GM18498 (cell line): ENCODE results near the gene AIRE.
"Not testable (repeated sequence)": the region's sequence is repeated elsewhere in the genome, so short reads cannot be mapped to it uniquely, and the experiment has no call there.

Source experiments
- ATAC-seq: cut with Tn5 transposase; IDR thresholded peaks from one replicate; pipeline ENCODE4 v1.9.1; 2021; ENCODE audit warnings: mild to moderate bottlenecking, moderate library complexity; ENCODE audit not compliant: unreplicated experiment

The AIRE gene

DNA sequence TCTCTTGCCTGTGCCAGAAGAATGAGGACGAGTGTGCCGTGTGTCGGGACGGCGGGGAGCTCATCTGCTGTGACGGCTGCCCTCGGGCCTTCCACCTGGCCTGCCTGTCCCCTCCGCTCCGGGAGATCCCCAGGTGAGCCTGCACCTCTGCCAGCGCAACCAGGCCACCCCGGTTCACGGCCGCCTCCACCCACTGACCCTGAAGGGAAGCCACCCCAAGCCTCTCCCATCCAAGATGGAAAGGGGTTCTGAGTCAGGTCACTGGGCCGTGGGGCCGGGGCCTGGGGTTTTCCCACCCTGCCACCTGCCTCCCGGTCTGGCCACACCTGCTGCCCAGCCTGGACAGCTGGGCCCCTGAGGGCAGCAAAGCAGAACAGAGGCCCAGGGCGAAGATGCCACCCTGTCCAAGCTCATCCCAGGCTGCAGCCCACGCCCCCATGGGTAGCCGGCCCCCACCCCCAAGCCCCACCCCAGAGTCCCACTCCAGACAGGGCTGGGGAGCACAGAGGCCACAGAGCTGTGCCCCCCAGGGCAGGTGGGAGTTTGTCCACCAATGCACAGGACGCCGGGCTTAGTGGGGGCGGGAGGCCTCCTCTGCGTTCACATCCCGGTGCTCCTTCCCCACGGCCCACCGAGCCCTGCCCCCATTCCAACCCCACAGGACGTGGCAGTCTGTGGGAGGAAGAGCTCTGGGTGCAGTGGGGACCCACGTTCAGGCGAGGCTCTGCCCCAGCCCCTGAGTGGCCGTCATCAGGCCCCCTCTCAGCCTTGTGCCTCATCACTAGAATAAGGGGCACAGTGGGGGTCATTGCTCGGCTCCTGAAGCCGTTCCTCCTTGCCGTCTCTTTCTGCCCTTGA, 5.6 kb downstream of the AIRE start:
- ATAC-seq = no peak

DNA sequence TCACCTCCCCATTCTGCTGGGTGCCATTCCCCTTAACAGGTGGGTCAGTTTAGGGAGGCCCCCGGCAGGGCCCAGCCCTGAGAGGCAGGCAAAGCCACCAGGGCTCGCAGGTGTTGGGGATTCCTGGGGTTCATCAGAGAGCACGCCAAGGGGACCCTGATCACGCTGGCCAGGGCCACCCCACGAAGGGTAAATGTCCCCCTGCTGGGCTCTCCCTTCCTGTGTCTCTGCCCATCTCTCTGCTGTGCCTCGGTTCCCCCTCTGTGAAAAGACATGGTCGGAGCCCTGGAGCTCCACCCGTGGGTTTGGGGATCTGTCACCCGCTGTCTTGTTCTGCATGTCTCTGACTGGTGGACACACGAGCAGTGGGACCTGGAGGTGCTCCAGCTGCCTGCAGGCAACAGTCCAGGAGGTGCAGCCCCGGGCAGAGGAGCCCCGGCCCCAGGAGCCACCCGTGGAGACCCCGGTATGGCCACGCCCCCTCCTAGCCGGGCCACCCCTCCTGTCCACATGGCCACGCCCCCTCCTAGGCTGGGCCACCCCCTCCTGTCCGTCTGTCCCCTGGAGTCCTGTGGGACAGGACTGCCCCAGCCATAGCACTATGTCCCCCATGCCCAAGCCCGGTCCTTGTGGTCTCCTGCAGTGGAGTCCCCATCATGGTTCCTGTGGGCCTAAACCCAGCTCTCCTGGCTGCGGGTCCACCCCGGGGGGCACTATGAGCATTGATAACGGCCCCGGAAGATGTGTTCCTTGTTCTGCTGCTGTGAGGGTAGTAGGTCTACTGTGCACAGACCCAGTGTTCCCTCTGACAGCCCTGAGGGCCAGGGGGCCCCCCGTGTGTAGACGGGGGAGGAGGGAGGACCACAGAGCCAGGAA, 6.5 kb downstream of the AIRE start:
- ATAC-seq = no peak

DNA sequence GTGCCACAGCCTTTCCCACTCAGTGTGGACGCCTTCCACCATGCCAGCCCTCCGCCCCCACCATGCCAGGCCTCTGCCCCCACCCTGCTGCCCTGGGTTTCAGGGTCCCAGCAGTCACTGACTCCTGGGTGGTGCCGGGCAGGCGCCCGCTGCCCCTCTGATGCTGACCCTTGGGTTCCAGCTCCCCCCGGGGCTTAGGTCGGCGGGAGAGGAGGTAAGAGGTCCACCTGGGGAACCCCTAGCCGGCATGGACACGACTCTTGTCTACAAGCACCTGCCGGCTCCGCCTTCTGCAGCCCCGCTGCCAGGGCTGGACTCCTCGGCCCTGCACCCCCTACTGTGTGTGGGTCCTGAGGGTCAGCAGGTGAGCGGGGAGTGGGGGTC, 7.1 kb downstream of the AIRE start:
- ATAC-seq = no peak

DNA sequence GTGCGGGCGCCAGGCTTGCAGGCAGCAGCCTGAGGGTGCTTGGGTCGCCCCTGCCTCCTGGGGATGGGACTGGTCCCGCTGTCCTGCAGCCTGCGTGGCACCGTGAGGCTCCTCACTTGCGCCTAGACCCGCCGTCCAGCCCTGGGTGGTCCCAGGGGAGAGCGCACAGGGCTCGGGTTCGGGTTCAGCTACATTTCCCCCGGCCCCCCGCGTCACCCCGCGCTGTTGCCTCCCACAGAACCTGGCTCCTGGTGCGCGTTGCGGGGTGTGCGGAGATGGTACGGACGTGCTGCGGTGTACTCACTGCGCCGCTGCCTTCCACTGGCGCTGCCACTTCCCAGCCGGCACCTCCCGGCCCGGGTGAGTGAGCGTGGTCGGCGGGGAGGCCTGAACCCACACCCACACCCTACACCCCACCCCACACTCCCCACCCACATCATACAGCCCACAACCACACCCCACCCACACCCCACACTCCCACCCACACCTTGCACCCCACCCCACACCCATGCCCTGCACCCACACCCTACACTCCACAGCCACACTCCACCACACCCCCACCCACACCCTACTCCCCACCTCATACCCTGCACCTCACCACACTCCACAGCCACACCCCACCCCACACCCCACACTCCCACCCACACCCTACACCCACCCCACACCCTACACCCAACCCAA, 8.0 kb downstream of the AIRE start:
- no peak for ATAC-seq

DNA sequence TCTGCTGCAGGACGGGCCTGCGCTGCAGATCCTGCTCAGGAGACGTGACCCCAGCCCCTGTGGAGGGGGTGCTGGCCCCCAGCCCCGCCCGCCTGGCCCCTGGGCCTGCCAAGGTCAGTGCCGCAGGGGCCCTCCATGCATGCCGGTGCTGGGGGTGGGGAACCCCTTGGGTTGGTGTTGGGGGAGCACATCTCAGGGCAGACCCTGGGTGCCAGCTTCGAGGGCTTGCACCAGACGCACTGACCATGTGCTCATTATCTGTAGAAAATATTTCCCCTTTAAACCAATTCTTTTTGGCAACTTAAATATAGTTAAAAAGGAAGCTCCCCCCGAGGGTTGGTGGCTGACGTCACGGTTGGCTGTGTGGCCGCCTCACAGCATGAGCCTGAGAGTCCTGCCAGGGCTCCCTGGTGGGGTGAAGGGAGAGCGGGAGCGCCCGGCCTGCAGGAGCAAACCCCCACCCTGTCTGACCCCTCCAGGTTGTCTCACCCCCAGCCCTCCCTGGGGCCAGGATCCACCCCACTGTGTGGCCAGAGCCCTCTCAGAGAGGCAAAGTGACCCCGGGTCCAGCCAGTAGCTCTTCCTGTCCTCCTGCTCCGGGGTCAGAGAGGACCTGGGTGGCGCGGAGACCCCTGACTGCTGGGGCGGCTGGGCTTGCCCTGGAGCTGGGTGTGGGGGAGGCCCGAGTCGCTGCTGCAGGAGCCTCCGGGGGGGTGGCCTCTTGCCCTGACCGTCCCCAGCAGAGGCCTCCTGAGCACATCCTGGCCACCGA, 8.9 kb downstream of the AIRE start:
- no peak for ATAC-seq

DNA sequence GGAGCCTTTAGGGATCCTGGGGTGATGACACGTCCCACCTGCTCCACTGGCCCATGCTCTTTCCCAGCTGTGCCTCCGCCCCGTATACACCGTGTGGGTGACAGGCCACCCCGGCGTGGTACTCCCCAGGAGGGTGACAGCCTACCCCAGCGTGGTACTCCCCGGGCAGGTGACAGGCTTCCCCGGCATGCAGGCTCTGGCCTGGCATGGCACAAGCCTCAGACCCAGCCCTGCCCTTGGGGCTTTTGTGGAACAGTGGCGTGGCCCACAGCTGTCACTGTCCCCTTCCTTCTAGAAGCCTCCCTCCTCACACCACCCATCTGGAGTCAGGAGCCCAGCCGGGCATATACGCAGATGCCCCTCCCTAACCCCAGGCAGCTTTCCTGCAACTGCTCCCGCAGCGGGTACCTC, 9.5 kb downstream of the AIRE start:
- ATAC-seq = no peak

DNA sequence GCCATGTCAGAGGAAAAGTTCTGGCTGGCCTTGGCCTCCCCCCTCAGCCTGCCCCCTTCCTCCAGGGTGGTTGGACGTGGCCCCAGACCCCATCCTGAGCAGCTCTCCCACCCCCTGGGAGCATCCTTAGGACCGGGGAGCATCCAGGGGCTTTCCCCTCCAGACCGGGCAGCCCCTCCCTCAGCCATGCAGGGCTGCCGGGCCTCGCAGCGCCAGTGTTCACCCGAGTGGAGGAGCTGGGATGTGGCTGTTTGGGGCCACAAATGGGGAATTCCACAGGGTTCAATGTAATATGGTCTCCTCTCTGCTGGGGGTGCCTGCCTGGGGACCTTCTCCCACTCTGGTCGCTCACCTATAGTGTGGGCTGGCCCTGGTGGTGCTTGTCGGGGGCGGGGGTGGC, 10.0 kb downstream of the AIRE start:
- ATAC-seq = no peak

DNA sequence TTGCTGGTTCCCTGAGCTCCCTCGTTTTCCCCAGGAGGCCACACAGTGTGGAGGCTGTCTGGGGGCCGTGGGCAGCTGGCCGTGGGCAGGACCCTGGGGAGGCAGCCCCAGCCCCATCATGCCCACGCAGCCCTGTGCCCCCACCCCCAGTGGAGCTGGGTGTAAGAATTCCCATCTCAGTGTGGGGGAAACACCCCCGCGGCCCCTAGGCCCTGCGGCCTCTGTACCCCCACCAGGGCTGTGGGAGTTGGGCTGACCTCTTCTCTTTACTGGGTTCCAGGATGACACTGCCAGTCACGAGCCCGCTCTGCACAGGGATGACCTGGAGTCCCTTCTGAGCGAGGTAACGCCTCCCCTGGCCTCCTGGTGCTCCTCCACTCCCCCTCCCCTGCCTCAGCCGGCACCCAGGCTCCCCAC, 10.4 kb downstream of the AIRE start:
- no peak for ATAC-seq

DNA sequence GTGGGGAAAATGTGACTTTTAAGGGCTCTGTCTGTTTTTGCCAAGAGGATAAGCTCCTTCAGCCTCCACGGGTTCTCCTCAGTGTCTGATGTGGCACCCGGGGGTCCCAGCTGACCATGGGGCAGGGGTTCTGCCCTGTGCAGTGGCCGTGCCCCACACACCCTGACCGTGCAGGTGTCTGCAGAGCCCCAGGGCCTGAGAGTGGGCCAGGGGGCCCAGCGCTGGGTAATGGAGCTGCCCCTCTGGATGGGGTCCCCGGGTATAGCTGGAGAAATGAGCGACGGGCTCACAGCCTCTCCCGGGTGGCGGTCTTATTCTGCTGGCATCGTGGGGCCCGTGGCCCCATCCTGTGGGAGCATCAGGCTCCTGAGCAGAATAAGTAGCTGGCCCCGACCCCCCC, 11.2 kb downstream of the AIRE start:
- ATAC-seq = no peak

DNA sequence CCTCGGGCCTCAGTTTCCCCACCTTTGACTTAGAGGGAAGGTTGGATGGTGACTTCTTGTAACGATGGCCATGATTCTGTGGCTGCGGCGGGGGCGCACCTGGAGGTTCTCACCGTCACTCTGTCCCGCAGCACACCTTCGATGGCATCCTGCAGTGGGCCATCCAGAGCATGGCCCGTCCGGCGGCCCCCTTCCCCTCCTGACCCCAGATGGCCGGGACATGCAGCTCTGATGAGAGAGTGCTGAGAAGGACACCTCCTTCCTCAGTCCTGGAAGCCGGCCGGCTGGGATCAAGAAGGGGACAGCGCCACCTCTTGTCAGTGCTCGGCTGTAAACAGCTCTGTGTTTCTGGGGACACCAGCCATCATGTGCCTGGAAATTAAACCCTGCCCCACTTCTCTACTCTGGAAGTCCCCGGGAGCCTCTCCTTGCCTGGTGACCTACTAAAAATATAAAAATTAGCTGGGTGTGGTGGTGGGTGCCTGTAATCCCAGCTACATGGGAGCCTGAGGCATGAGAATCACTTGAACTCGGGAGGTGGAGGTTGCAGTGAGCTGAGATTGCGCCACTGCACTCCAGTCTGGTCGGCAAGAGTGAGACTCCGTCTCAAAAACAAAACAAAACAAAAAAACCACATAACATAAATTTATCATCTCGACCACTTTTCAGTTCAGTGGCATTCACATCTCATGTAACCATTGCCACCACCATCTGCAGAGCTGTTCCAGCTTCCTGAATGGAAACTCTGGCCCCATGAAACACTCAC, 12.0 kb downstream of the AIRE start:
- no peak for ATAC-seq

DNA sequence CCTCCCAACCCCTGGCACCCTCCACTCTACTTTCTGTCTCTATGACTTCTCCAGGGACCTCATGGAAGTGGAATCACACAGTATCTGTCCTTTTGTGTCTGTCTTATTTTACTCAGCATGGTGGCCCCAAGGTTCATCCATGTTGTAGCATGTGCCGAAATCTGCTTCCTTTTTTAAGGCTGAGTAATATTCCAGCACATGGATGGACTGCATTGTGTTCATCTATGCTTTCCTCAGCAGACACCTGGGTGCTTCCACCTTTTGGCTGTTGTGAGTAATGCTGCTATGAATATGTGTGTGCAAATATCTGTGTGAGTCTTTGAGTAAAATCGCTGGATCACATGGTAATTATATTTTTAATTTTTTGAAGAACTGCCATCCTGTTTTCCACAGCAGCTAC, 12.6 kb downstream of the AIRE start:
- ATAC-seq = no peak

DNA sequence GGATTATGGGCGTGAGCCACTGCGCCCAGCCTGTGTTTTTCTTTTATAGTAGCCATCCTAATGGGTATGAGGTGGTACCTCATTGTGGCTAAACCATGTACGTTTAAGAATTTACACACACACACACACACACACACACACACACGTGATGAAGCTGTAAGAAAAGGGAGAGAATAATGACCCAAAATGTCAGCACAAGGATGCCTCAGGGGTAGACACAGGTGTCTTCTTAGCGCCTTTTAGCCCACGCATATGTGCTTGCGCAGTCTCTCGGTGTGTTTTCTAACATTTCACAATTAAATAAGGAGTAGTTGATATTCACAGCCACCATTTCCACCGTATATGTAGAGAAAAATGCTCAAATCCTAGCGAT, 13.4 kb downstream of the AIRE start:
- no peak for ATAC-seq

DNA sequence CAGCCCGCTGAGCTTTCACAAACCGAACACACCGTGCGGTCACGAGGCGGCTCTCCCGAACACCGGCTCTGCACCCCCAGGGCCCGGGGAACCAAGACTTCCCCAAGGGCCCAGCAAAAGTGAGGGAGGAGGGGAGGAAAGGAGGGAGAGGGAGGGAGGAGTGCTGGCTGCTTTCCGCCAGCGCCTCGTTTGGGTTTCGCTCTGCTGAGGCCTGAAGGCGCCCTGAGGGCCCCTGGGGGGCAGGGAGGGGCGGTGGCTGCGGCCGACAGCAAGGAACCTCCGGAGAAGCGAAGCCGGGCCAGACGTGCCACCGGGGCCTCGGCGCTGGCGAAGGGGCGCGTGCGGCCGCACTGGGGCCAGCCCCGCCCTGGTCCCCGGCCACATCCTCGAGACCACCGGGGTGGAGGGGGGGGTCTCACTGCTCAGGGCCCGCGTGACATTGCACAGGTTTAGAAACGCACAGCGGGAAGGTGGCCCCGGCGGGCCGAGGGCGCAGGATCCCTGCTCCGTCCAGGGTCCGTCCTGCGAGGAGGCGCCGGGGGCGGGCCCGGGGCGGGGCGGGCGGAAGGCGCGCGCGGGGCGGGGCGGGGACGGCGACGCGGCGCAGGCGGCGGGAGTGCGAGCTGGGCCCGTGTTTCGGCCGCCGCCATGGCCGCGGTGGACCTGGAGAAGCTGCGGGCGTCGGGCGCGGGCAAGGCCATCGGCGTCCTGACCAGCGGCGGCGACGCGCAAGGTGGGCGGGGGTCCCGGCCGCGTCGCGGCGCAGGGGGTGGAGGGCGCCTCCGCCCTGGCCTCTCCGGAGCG, 14.0 kb downstream of the AIRE start, which contains the start of gene PFKL:
PFKL (plus strand) TSS at position 596 of the 804 bp plus-strand sequence; CDS start at position 649, 53 bp downstream.
- peak; percentile 65 for ATAC-seq

DNA sequence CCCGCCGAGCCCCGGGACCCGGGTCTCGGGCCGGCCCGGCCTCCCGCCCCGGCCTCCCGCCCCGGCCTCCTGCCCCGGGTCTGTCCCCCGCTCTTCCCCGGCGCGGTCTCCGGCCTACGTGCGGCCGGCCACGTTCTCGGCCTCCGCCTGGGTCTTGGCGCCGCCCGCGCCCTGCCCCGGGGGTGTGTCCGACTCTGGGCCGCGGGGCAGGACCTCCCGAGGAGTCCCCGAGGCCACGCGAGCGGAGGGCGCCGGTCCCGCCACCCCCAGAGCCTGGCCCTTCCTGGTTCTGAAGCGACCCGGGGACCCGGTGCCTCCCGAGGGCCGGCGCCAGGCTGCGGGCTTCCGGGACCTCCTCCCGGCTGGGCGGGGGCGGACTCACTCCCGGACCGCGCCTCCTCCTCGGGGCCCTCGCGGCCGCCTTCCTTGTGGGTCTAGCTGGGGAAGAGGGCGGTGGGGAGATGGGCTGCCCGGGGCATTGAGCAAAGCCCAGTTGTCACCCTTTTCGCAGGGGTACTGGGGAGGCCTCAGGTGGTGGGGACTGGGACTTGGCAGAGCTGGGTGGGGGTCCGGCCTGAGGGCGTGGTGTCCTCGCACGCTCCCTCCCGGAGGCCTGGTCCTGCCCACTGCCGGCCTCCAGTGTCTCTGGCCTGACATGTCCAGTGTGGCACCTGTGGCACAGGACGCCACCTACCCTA, 14.7 kb downstream of the AIRE start:
- ATAC-seq = peak; percentile 40

DNA sequence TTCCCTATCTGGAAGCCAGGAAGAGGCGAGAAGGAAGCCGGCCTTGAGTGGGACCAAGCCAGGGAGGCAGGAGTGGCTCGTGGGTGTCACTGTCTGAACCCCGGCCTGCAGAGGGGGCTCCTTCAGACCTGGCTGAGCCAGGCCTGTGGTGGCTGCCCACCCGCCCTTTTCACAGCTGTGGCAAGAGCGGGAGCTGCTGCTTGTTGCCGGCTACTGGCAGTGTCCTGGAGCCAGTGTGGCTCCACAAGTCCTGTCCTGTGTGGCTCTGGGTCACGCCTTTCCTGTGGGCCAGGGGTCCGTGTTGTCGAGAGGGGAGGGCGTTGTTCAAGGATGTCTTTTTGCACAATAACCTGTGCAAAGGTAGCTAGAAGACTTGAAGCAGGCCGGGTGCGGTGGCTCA, 15.5 kb downstream of the AIRE start:
- no peak for ATAC-seq

DNA sequence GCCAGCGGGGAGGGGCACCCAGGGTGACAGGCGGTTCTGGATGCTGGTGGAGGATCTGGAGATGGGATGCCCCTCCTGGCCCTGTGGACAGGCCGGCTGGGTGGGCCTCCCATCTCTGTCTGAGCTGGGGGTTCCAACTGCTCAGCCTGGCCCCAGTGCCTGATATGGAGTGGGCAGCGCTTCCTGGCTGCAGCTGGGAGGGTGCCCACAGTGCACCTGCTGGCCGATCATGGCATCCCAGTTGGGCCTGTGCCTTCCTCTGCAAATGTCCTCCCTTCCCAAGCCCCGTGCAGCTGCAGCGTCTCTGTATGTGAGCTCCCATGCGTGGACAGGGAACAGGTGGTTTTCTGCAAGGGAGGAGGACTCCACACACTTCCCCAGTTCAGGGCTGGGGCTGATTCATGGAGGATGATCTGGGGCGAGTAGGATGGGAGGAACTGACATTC, 16.3 kb downstream of the AIRE start:
- ATAC-seq = no peak

DNA sequence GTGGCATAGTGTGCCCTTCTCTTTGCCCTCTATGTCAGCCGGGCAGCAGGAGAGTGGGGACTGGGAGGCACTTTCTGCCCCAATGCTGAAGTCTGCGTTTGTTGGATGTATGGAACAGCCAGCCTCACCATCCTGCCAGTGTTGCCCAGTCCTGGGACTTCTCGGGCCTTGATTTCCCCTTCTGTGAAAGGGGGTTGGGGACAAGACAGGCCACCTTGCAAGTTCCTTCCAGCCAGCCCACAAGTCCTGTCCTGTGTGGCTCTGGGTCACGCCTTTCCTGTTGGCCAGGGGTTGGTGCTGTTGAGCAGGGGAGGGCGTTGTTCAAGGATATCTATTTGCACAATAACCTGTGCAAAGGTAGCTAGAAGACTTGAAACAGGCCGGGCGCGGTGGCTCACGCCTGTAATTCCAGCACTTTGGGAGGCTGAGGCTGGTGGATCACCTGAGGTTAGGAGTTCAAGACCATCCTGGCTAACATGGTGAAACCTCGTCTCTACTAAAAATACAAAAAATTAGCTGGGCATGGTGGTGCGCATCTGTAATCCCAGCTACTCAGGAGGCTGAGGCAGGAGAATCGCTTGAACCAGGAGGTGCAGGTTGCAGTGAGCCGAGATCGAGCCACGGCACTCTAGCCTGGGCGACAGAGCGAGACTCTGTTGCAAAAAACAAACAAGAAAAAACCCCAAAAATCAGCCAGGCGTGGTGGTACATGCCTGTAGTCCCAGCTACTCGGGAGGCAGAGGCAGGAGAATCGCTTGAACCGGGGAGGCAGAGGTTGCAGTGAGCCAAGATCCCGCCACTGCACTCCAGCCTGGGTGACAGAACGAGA, 17.1 kb downstream of the AIRE start:
- ATAC-seq = not testable (repeated sequence)
